OCI-LY7 (cell line): ENCODE measurements around the gene HOXA1. TPM values are rescaled to one million over a fixed set of nuclear protein-coding genes. Genes with fewer than 3 reads are reported as not detected.

Source experiments
- BruUV-seq: library from RNA; stranded (reverse); fragments of 400-500 nt; replicated peaks from 2 replicates; lab custom pipeline; 2021; lab: Mats Ljungman, UMichigan
- CTCF ChIA-PET: fragments of 300-600 bp; sonication (Branson Sonifier 250); formaldehyde crosslinking; loops from one replicate; lab custom pipeline; 2022; ENCODE audit warnings: antibody characterized with exemption; ENCODE audit not compliant: unreplicated experiment; lab: Charles Lee
- POLR2A ChIA-PET: fragments of 300-600 bp; sonication (Branson Sonifier 250); formaldehyde crosslinking; loops from one replicate; lab custom pipeline; 2022; ENCODE audit warnings: antibody characterized with exemption; lab: Charles Lee
- DNase-seq: peaks from one replicate; pipeline ENCODE4 v3.0.0-alpha.2; 2015; ENCODE audit warnings: low spot score
- H2AFZ ChIP-seq: fragments of 200-600 bp; sonication (generic), shearing (Covaris generic); 2 replicates; pipeline ENCODE4 v1.6.1; 2014; ENCODE audit warnings: mild to moderate bottlenecking, antibody characterized with exemption, low read length, moderate library complexity
- H3K27ac ChIP-seq: fragments of 200-600 bp; sonication (generic); 2 replicates; pipeline ENCODE4 v1.5.1; 2014; ENCODE audit warnings: mixed run types, low read depth, mild to moderate bottlenecking, moderate library complexity, low read length, inconsistent platforms; ENCODE audit not compliant: poor library complexity, severe bottlenecking
- H3K36me3 ChIP-seq: fragments of 200-600 bp; sonication (generic); 2 replicates; pipeline ENCODE4 v1.6.1; 2014; ENCODE audit warnings: mild to moderate bottlenecking, antibody characterized with exemption, low read length, moderate library complexity, mixed read lengths; ENCODE audit not compliant: insufficient read depth
- H3K4me1 ChIP-seq: fragments of 200-600 bp; sonication (generic); 2 replicates; pipeline ENCODE4 v1.5.1; 2014; ENCODE audit warnings: mild to moderate bottlenecking, low read length; ENCODE audit not compliant: insufficient read depth, poor library complexity, severe bottlenecking
- H3K4me2 ChIP-seq: fragments of 200-600 bp; sonication (generic); 2 replicates; pipeline ENCODE4 v1.6.1; 2014; ENCODE audit warnings: mild to moderate bottlenecking, low read length
- H3K4me3 ChIP-seq: fragments of 200-600 bp; sonication (generic); 2 replicates; pipeline ENCODE4 v1.5.1; 2014; ENCODE audit warnings: mild to moderate bottlenecking, low read depth, low read length; ENCODE audit not compliant: poor library complexity, severe bottlenecking
- H3K79me2 ChIP-seq: fragments of 200-600 bp; sonication (generic); 2 replicates; pipeline ENCODE4 v1.6.1; 2016; ENCODE audit warnings: low read depth, mild to moderate bottlenecking, low read length, moderate library complexity, mixed read lengths; ENCODE audit not compliant: insufficient read depth
- H3K9me2 ChIP-seq: fragments of 200-600 bp; sonication (generic); 2 replicates; pipeline ENCODE4 v1.6.1; 2016; ENCODE audit warnings: mild to moderate bottlenecking, low read length, mixed read lengths; ENCODE audit not compliant: insufficient read depth
- H3K9me3 ChIP-seq: fragments of 200-600 bp; sonication (generic); 2 replicates; pipeline ENCODE4 v1.6.1; 2014; ENCODE audit warnings: mild to moderate bottlenecking, mixed run types, low read length, mixed read lengths
- H4K20me1 ChIP-seq: fragments of 200-600 bp; sonication (generic); 2 replicates; pipeline ENCODE4 v1.6.1; 2014; ENCODE audit warnings: mild to moderate bottlenecking, antibody characterized with exemption, low read length, moderate library complexity, mixed read lengths; ENCODE audit not compliant: insufficient read depth
- CTCF ChIP-seq: fragments of 200-600 bp; sonication (generic); conservative IDR thresholded peaks from 2 replicates; pipeline ENCODE4 v1.5.1; 2014; ENCODE audit warnings: mild to moderate bottlenecking, antibody characterized with exemption, low read length, moderate library complexity, mixed read lengths
- EZH2phosphoT487 ChIP-seq: fragments of 200-600 bp; sonication (generic); IDR thresholded peaks from 2 replicates; pipeline ENCODE4 v1.6.1; 2018; ENCODE audit warnings: low read depth, borderline replicate concordance, mild to moderate bottlenecking, mixed run types, antibody characterized with exemption, low read length, moderate library complexity, mixed read lengths
- intact Hi-C: fragments of 100-400 bp; cut with micrococcal nuclease; formaldehyde crosslinking; loops from one replicate; pipeline ENCODE4 v1.10.0; 2022; ENCODE audit not compliant: unreplicated experiment
- total RNA-seq, 2 experiments: library from RNA; depleted of rRNA in 1 of 2; stranded (reverse); fragments of >200 nt in 1 of 2; shearing (Covaris generic) in 1 of 2; gene quantifications; 2 replicates each; pipeline ENCODE4 v1.2.3, GENCODE V29; 2014 to 2022

Gene HOXA1
- total RNA-seq, 2 experiments from 2014 or later = 3.0 to 8.2 TPM

- Histone ChIP-seq H3K9me2 (no peaks in the 10 kb centered on the region), H3K27ac (no peak overlapping the region), H3K79me2 (no peaks in the 10 kb centered on the region), H3K4me3 (no peak overlapping the region), H3K4me2 (no peak overlapping the region), H2AFZ (no peak overlapping the region), H3K9me3 (no peaks in the 10 kb centered on the region), H3K36me3 (no peaks in the 10 kb centered on the region), H3K4me1 (no peaks in the 10 kb centered on the region), H4K20me1 (no peaks in the 10 kb centered on the region)
- no TSS peak for BruUV-seq
- TF ChIP-seq CTCF = no peak
- TF ChIP-seq EZH2phosphoT487 = no peak
- intact Hi-C loops = no loop called here
- CTCF ChIA-PET = no interaction called here
- POLR2A ChIA-PET = interaction anchor here (1.1 kb wide), 1 partner anchor 21 kb away, joined by 3 read pairs; no protein-coding TSS in a partner anchor
- no peak for DNase-seq
These were observed 32.9 kb downstream of the HOXA1 start for GRCh38 chr7:27062946-27063345.

- Histone ChIP-seq H3K36me3 (no peaks in the 10 kb centered on the region), H3K9me2 (no peaks in the 10 kb centered on the region), H3K27ac (no peak overlapping the region), H2AFZ (no peak overlapping the region), H3K4me2 (no peak overlapping the region), H3K4me1 (no peaks in the 10 kb centered on the region), H4K20me1 (no peaks in the 10 kb centered on the region), H3K9me3 (no peaks in the 10 kb centered on the region), H3K4me3 (no peak overlapping the region), H3K79me2 (no peaks in the 10 kb centered on the region)
- POLR2A ChIA-PET = interaction anchor here (0.9 kb wide), 1 partner anchor 963 kb away, joined by 3 read pairs; no protein-coding TSS in a partner anchor
- intact Hi-C loops = no loop called here
- TF ChIP-seq CTCF (no peak), EZH2phosphoT487 (no peak)
- DNase-seq = no peak
- no TSS peak for BruUV-seq
- CTCF ChIA-PET = no interaction called here
These were observed 42.6 kb downstream of the HOXA1 start for GRCh38 chr7:27053153-27053552.

GRCh38 chr7:27051451-27051850, 44.3 kb downstream of the HOXA1 start:
- DNase-seq = no peak
- no peaks in the 10 kb centered on the region for H3K36me3 ChIP-seq
- CTCF ChIA-PET = no interaction called here
- H3K27ac ChIP-seq = no peak overlapping the region
- H3K9me3 ChIP-seq = no peaks in the 10 kb centered on the region
- POLR2A ChIA-PET = interaction anchor here (0.7 to 0.9 kb wide), 2 partner anchors 10 to 139 kb away, joined by 3 to 7 read pairs; no protein-coding TSS in a partner anchor
- no peak for TF ChIP-seq CTCF
- TF ChIP-seq EZH2phosphoT487 = no peak
- no peaks in the 10 kb centered on the region for H4K20me1 ChIP-seq
- no peaks in the 10 kb centered on the region for H3K9me2 ChIP-seq
- no peak overlapping the region for H2AFZ ChIP-seq
- H3K4me1 ChIP-seq = no peaks in the 10 kb centered on the region
- BruUV-seq = no TSS peak
- H3K4me3 ChIP-seq = no peak overlapping the region
- H3K4me2 ChIP-seq = no peak overlapping the region
- no peaks in the 10 kb centered on the region for H3K79me2 ChIP-seq
- intact Hi-C loops = no loop called here
